T-helper 2 cell treated with Interferon-gamma antibody and Interleukin-4, amounts not matched to agents 100 ng/mL and 5 ng/mL, for 36 hours (primary cell): Measurements from ENCODE around the gene ANKRD49. TPM values are rescaled to one million over a fixed set of nuclear protein-coding genes. Genes with fewer than 3 reads are reported as not detected.

Experiments used
- intact Hi-C: fragments of 100-400 bp; cut with micrococcal nuclease; formaldehyde crosslinking; loops from one replicate; pipeline ENCODE4 v1.15.1; 2023
- total RNA-seq: library from RNA; stranded (reverse); gene quantifications from 2 replicates; pipeline ENCODE4 v1.2.3, GENCODE V29; 2022

ANKRD49 gene
- 21.4 and 23.6 TPM in 2 replicates for total RNA-seq

GRCh38 chr11:94493281-94494125 lies at the start of gene ANKRD49, which contains the start of gene MRE11:
Gene ANKRD49 (plus strand): TSS chr11:94493984. CDS start chr11:94496694, 2,710 bp downstream.
Gene MRE11 (minus strand): TSS chr11:94493844. CDS start chr11:94492801, 1,043 bp downstream.
- intact Hi-C loops = loop anchor here (1.0 to 5.0 kb wide), 8 partner anchors 20 to 1297 kb away; partner anchors contain the start of genes C11orf54, CEP57, CWC15 and KDM4D

- intact Hi-C loops = no loop called here
These were observed 48.1 kb upstream of the ANKRD49 start for GRCh38 chr11:94445641-94446040.

GRCh38 chr11:94447149-94447548 lies 46.6 kb upstream of the ANKRD49 start:
- intact Hi-C loops = no loop called here

- intact Hi-C loops = no loop called here
These were observed 44.8 kb upstream of the ANKRD49 start for GRCh38 chr11:94449029-94449428.

GRCh38 chr11:94449437-94449836 lies 44.3 kb upstream of the ANKRD49 start:
- intact Hi-C loops = no loop called here

- intact Hi-C loops = no loop called here
These were observed 43.7 kb upstream of the ANKRD49 start for GRCh38 chr11:94450048-94450447.

- intact Hi-C loops = no loop called here
These were observed 40.8 kb upstream of the ANKRD49 start for GRCh38 chr11:94452988-94453387.

- intact Hi-C loops = no loop called here
These were observed 39.5 kb upstream of the ANKRD49 start for GRCh38 chr11:94454301-94454700.

- intact Hi-C loops = no loop called here
These were observed 37.9 kb upstream of the ANKRD49 start for GRCh38 chr11:94455861-94456260.

- intact Hi-C loops = no loop called here
These were observed 36.4 kb upstream of the ANKRD49 start for GRCh38 chr11:94457118-94458029.

- intact Hi-C loops = no loop called here
These were observed 34.2 kb upstream of the ANKRD49 start for GRCh38 chr11:94459576-94459975.

GRCh38 chr11:94469416-94469815 lies 24.4 kb upstream of the ANKRD49 start:
- intact Hi-C loops = no loop called here

- intact Hi-C loops = loop anchor here (1.0 kb wide), 1 partner anchor 20 kb away; the partner anchor contains the start of genes ANKRD49 and MRE11
These were observed 20.6 kb upstream of the ANKRD49 start for GRCh38 chr11:94472916-94473799.

GRCh38 chr11:94477624-94478023 lies 16.2 kb upstream of the ANKRD49 start:
- intact Hi-C loops = no loop called here

- intact Hi-C loops = no loop called here
These were observed 12.4 kb upstream of the ANKRD49 start for GRCh38 chr11:94481342-94481741.

- intact Hi-C loops = no loop called here
These were observed 7.7 kb upstream of the ANKRD49 start for GRCh38 chr11:94486068-94486467.

GRCh38 chr11:94494126-94494680 lies 419 bp downstream of the ANKRD49 start:
- intact Hi-C loops = loop anchor here (2.0 to 5.0 kb wide), 3 partner anchors 573 to 1297 kb away; partner anchors contain the start of genes CEP57, MED17 and SRSF8

GRCh38 chr11:94500181-94500580 lies 6.4 kb downstream of the ANKRD49 start:
- intact Hi-C loops = no loop called here

- intact Hi-C loops = no loop called here
These were observed 7.7 kb downstream of the ANKRD49 start for GRCh38 chr11:94501522-94501921.

- intact Hi-C loops = loop anchor here (1.0 to 2.0 kb wide), 3 partner anchors 179 to 610 kb away; no protein-coding TSS in a partner anchor
These were observed 11.0 kb downstream of the ANKRD49 start for GRCh38 chr11:94504689-94505293.
